Mesenteric fat pad (tissue), 1 donor: ENCODE data around the gene ALG9. TPM values are rescaled to one million over a fixed set of nuclear protein-coding genes. Genes with fewer than 3 reads are reported as not detected.
"Not testable (repeated sequence)": the region's sequence is repeated elsewhere in the genome, so short reads cannot be mapped to it uniquely, and the experiment has no call there.

Source experiments
- DNase-seq: peaks from one replicate; pipeline ENCODE4 v3.0.0-alpha.2; 2020; ENCODE audit warnings: low spot score
- total RNA-seq: library from RNA; stranded (reverse); fragmentation: NEBNext Ultra II Directional; extraction: Animal tissue kit (Norgen Biotek cat#: 25700); gene quantifications from one replicate; pipeline ENCODE4 v1.2.1, GENCODE V29; 2021
- donor health status: DM: yes; HTN: yes; CAD: no.

ALG9 gene
- total RNA-seq, 1 donor from 2014 or later: 161 TPM

GRCh38 chr11:111797145-111797581 is 74.2 kb downstream of the ALG9 start:
- no peak for DNase-seq

GRCh38 chr11:111796696-111797095 is 74.7 kb downstream of the ALG9 start:
- DNase-seq: no peak

GRCh38 chr11:111795334-111795985 is 75.9 kb downstream of the ALG9 start:
- DNase-seq: no peak

- no peak for DNase-seq
Measured at GRCh38 chr11:111793863-111794262, 77.5 kb downstream of the ALG9 start.

GRCh38 chr11:111792955-111793500 is 78.4 kb downstream of the ALG9 start:
- no peak for DNase-seq

GRCh38 chr11:111792314-111792713 is 79.1 kb downstream of the ALG9 start:
- DNase-seq: no peak

- DNase-seq: no peak
Measured at GRCh38 chr11:111788464-111788863, 82.9 kb downstream of the ALG9 start.

GRCh38 chr11:111788051-111788450 is 83.3 kb downstream of the ALG9 start:
- no peak for DNase-seq

- no peak for DNase-seq
Measured at GRCh38 chr11:111785886-111786412, 85.4 kb downstream of the ALG9 start.

GRCh38 chr11:111785076-111785475 is 86.3 kb downstream of the ALG9 start:
- DNase-seq: no peak

GRCh38 chr11:111784311-111784710 is 87.1 kb downstream of the ALG9 start:
- DNase-seq: not testable (repeated sequence)

GRCh38 chr11:111782109-111782741 is 89.2 kb downstream of the ALG9 start:
- DNase-seq: no peak

- DNase-seq: no peak
Measured at GRCh38 chr11:111779118-111779517, 92.3 kb downstream of the ALG9 start.

GRCh38 chr11:111778047-111778558 is 93.3 kb downstream of the ALG9 start:
- no peak for DNase-seq

GRCh38 chr11:111777094-111778046 is 94.0 kb downstream of the ALG9 start:
- DNase-seq: no peak

GRCh38 chr11:111776398-111777093 is 94.8 kb downstream of the ALG9 start:
- no peak for DNase-seq

- DNase-seq: no peak
Measured at GRCh38 chr11:111774955-111775710, 96.2 kb downstream of the ALG9 start.

GRCh38 chr11:111772535-111772934 is 98.8 kb downstream of the ALG9 start:
- no peak for DNase-seq

GRCh38 chr11:111771205-111771604 is 100.2 kb downstream of the ALG9 start:
- DNase-seq: not testable (repeated sequence)
